Fibroblast of mammary gland (primary cell): ENCODE measurements around the gene COLEC11.

Experiments
- DNase-seq: peaks from one replicate; pipeline ENCODE4 v3.0.0-alpha.2; 2010; ENCODE audit warnings: low read depth
- H3K4me3 ChIP-seq: 2 replicates; pipeline ENCODE4 v1.5.1; 2011; ENCODE audit warnings: low read depth, mild to moderate bottlenecking, low read length, moderate library complexity; ENCODE audit not compliant: control insufficient read depth
- TF ChIP-seq, protein P1 (sequence below): conservative IDR thresholded peaks from 2 replicates; pipeline ENCODE4 v1.5.1; 2011; ENCODE audit warnings: low read depth, low read length, inconsistent platforms; ENCODE audit not compliant: control insufficient read depth, insufficient read depth

COLEC11 gene

DNA sequence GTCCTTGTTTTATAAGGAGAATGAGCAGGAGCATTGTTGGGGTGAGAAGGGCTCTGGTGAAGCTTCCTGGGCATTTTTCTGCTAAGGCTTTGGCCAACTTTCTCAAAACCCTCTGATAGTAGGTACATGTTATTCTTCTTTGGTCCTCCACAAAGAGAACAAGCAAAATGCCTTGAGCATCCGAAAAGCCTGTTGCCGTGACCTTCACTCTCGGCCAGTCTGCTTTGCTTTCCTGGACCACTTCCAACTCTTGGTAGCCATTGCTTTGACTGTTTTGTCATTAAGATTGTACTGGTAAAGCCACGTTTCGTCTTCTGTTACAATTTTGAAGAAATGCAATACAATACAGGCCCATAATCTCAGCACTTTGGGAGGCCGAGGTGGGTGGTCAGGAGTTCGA, 35.7 kb downstream of the COLEC11 start:
- no peak for DNase-seq
- H3K4me3 ChIP-seq = no peak overlapping the region
- TF ChIP-seq, protein P1, sequence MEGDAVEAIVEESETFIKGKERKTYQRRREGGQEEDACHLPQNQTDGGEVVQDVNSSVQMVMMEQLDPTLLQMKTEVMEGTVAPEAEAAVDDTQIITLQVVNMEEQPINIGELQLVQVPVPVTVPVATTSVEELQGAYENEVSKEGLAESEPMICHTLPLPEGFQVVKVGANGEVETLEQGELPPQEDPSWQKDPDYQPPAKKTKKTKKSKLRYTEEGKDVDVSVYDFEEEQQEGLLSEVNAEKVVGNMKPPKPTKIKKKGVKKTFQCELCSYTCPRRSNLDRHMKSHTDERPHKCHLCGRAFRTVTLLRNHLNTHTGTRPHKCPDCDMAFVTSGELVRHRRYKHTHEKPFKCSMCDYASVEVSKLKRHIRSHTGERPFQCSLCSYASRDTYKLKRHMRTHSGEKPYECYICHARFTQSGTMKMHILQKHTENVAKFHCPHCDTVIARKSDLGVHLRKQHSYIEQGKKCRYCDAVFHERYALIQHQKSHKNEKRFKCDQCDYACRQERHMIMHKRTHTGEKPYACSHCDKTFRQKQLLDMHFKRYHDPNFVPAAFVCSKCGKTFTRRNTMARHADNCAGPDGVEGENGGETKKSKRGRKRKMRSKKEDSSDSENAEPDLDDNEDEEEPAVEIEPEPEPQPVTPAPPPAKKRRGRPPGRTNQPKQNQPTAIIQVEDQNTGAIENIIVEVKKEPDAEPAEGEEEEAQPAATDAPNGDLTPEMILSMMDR = no peak

DNA sequence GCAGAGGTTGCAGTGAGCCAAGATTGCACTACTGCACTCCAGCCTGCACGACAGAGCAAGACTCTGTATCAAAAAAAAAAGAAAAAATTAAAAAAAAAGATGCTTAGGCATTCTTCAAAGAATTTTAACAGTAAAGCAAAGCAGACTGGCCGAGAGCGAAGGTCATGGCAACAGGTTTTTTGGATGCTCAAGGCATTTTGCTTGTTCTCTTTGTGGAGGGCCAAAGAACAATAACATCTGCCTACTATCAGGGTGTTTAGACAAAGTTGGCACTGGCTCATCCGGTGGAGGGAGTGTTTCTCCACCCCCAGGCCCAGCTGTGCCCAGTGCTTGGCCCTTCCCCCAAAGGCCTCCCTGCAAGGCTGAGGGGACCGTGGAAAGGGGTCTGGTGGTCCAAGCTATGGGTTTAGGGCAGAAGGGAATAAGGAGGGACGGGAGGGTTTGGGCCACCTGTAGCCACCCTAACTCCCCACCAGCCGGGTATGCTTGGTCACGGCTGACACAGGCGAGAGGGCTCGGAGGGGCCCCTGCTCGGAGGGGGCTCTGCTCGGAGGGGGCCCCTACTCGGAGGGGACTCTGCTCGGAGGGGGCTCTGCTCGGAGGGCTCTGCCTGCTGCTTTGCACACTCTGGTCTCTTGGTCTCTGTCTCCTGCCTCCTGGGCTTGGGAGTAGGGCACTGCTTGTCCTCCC, 36.4 kb downstream of the COLEC11 start:
- no peak for DNase-seq
- H3K4me3 ChIP-seq = no peak overlapping the region
- TF ChIP-seq, protein P1 = no peak

DNA sequence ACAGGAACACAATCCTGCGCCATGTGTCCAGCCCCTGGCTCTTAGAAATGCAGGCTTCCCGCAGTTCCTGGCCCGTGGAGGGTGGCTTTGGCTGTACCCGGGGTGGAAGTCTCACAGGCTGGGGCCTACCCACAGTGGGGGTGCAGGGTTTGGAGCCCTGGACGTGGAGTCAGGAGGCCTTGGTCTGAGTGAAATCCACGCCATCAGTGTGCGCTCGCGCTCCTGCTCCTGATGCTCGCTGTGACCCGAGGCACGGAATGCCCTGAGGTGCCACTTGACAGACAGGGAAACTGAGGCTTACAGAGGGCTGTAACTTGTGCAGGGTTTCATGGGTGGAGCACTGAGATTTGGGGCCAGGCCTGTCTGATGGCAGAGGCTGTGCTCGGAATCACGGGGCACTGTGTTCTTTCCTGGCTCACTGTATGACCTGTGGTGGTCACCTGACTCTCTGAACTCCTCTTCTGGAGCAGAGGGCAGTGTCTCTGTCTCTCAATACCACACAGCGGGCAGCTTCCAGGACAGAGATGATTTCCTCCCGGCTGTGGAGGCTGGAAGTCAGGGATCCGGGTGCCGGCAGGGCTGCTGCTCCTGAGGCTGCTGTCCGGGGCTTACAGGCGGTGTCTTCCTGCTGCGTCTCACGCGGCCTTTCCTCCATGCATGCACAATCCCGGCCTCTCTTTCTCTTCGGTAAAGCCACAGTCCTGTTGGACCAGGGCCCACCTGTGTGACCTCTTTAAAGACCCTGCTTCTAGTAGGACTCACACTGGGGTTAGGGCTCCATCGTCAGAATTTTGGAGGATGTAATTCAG, 37.1 kb downstream of the COLEC11 start:
- TF ChIP-seq, protein P1 = no peak
- no peak overlapping the region for H3K4me3 ChIP-seq
- DNase-seq = no peak

DNA sequence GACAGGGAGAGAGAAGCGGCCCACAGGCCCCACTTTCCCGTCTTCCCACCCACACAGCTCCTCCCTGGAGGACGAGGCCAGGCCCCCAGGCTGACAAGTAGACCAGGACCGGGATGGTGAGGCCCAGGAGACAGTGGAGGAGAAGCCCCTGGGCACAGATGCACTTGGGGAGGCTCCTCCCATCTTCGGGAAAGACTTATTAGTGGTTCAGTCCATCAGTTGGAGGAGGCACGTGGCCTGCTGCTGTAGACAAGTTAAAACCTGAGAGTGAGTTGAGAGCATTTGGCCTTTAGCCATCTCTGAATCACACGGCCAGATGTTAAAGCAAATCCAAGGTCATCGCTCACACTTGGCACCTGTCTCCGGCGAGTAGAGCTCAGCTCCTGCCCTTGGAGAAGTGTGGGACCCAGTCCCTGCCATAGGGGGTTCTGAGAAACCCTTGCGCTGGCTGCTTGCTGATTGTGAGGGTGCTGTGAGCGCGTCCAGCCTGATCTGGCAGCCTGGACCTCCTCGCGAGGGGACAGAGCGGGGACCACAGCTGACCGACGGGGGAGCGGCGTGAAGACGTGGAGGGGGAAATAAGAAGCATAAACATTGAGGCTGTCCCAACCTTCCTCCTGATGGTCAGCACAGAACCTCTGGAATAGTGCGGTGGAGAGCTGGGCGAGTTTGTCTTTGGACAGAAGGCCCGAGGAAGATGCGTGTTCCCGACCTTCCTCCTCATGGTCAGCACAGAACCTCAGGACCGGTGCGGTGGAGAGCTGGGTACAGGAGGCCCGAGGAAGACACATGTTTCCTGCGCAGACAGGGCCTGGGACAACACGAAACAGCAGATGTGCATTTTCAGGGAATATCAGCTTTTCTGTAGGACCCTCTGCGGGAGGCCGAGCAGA, 38.4 kb downstream of the COLEC11 start:
- H3K4me3 ChIP-seq = no peak overlapping the region
- peak; percentile 77 for DNase-seq
- TF ChIP-seq, protein P1 = no peak

DNA sequence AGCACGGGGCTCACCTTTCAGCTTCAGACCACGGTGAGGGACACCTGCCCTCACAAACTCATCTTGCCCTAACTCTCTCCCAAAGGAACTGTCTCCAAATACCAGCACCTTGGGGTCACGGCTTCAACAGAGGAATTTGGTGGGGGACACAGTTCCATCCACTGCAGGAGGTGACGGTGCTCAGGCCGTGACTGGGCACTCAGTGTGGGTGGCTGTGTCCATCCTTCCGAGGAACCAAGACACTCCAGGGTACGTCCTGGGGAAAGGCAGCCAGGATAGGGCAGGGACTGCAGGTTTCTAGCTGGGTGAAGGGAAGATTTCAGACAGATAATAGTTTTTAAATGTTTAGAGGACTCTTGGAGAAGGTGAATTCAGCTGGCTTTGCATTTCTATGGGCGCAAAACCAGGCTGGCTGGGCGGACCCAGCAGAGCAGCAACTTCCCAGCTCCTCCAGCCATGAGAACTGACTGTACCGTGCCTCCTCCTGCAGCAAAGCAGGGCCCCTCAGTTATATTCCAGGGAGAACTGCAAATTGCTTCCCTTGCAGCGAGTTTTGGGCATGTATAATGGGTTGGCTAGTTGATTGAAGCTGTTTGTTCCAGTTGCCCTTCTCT, 39.2 kb downstream of the COLEC11 start:
- no peak overlapping the region for H3K4me3 ChIP-seq
- TF ChIP-seq, protein P1 = no peak
- DNase-seq = no peak

DNA sequence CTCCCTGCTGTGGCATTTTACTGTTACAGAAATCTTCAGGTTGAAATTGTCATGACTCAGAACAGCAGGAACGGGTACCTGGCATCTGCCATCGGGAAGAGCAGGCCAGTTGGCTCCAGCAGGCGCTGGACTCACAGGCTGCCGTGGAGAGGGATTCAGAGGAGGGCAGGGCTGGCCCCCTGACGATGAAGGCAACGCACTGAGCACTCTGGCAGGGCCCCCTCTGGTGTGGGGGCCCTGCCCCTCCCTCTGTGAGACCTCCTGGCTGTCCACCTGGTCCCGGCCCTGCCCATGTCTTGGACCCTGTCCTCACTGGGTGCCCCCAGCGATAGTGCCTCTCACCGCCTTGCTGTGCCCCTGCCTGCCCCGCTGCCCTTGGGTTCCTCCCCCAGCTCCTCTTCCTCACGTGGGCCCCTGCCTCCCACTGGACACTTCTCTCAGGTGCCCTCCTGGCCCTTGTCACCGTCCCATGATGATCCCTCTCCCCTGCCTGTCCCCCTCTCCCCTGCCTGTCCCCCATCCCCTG, 39.7 kb downstream of the COLEC11 start:
- TF ChIP-seq, protein P1 = no peak
- H3K4me3 ChIP-seq = no peak overlapping the region
- DNase-seq = no peak
